Effector memory CD4-positive, alpha-beta T cell (primary cell): ENCODE measurements around the gene AMFR.

Experiments used
- DNase-seq, 3 donors: peaks; one replicate each; pipeline ENCODE4 v3.0.0-alpha.2; 2020
- H3K27ac ChIP-seq: 2 replicates; pipeline ENCODE4 v1.7.0; 2013; ENCODE audit warnings: mild to moderate bottlenecking, low read length, moderate library complexity; ENCODE audit not compliant: insufficient read depth, poor library complexity, severe bottlenecking
- H3K27me3 ChIP-seq: replicated peaks from 2 replicates; pipeline ENCODE4 v1.7.0; 2013; ENCODE audit warnings: mild to moderate bottlenecking, low read length; ENCODE audit not compliant: insufficient read depth, control insufficient read depth, poor library complexity, severe bottlenecking
- H3K36me3 ChIP-seq: 2 replicates; pipeline ENCODE4 v1.7.0; 2013; ENCODE audit warnings: mild to moderate bottlenecking, low read length, moderate library complexity; ENCODE audit not compliant: control insufficient read depth, insufficient read depth
- H3K4me1 ChIP-seq: 2 replicates; pipeline ENCODE4 v1.7.0; 2013; ENCODE audit warnings: low read length, mild to moderate bottlenecking; ENCODE audit not compliant: control insufficient read depth, insufficient read depth, poor library complexity, severe bottlenecking
- H3K4me3 ChIP-seq: 2 replicates; pipeline ENCODE4 v1.7.0; 2013; ENCODE audit warnings: low read length, low read depth, mild to moderate bottlenecking; ENCODE audit not compliant: insufficient read depth, poor library complexity, severe bottlenecking
- H3K9me3 ChIP-seq: 2 replicates; pipeline ENCODE4 v1.7.0; 2013; ENCODE audit warnings: mild to moderate bottlenecking, low read length, moderate library complexity; ENCODE audit not compliant: control insufficient read depth

AMFR gene

DNA sequence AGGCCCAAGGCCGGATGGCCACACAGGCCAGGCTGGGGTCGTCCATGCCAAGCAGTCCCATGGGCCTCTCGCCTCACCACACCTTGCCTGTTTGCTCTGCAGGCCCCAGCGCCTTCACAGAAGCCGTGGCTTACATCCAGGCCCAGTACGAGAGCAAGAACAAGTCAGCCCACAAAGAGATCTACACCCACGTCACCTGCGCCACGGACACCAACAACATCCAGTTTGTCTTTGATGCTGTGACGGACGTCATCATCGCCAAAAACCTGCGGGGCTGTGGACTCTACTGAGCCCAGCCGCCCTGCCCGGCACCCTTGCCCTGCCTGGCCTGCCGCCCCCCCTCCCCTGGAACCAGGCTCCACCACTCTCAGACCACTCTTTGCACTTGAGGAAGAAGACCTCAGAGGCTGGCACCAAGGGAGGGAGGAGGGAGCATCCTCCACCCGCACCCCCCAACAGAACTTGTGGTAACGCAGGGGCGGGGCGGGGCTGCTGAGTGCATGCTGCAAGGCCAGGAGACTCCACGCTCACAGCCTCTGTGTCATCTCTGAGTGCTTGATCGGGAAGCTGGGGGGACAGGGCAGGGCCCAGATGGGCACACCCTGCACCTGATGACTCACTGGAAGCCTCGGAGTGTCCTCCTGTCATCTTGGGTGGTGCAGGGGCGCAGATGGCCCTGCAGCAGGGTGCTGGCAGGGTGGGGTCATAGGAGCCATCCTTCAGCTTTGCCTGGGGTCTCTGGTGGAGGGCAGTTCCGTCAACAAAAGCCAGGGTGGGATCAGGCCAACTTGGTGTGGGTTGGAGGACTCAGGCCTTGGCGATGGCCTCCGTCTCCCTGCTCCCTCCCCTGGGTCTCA is 81.5 kb downstream of the AMFR start:
- H3K27ac ChIP-seq: no peak overlapping the region
- H3K9me3 ChIP-seq: no peaks in the 10 kb centered on the region
- no peak for DNase-seq
- no peaks in the 10 kb centered on the region for H3K36me3 ChIP-seq
- H3K4me1 ChIP-seq: no peaks in the 10 kb centered on the region
- H3K4me3 ChIP-seq: no peak overlapping the region
- no peaks in the 10 kb centered on the region for H3K27me3 ChIP-seq

DNA sequence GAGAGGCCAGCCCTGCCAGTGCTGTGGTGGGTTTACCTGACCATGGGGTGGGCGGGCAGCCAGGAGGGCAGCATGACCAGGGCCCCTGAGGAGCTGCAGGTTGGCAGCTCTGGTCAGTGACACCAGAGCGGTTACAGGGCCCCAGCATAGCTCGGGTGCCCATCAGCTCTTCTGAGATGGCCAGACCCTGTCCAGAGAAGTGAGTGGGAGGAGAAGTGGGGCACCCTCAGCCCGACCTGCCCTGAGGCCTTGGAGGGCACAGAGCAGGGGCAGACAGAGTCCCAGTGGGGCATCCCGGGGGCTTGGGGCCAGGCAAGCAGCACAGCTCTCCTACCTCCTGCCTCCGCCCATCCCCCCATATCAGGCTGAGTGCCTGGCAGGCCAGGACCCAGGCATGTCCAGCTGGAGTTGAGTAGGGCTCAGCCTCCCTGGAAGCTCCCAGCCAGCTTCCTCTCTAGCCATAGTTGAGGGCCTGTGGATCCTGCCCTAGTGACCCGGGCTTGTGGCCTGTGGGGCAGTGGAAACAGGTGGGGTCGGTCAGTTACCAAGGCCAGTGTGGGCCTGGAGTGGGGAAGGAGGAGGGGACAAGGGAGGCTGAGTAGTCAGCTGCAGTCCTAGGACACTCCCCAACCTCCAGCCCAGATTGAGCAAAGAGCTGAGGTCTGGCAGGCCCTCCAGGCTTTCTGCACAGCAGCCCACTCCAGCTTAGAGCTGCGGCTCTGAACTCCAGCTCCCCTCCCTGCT is 83.5 kb downstream of the AMFR start:
- H3K36me3 ChIP-seq: no peaks in the 10 kb centered on the region
- no peak overlapping the region for H3K4me3 ChIP-seq
- no peak for DNase-seq
- H3K27ac ChIP-seq: no peak overlapping the region
- H3K27me3 ChIP-seq: no peaks in the 10 kb centered on the region
- no peaks in the 10 kb centered on the region for H3K4me1 ChIP-seq
- H3K9me3 ChIP-seq: no peaks in the 10 kb centered on the region

DNA sequence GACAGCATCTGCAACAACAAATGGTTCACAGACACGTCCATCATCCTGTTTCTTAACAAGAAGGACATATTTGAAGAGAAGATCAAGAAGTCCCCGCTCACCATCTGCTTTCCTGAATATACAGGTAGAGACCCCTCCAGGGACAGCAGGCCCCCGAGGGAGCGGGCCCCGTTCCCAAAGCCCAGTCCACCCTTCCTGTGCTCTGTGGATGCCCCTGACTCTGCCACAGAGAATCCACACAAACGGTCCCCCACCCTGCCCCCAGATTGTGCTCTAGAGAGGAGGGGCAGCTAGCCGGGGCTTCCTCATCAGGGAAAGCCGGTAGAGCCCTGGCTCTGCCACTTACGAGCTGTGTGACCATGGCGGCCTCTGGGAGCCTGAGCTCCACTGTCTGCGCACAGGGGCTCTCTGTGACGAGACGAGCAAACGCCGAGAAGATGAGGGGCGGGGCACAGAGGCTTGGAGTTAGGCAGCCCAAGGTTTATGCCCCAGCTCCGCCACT is 84.4 kb downstream of the AMFR start:
- H3K9me3 ChIP-seq: no peaks in the 10 kb centered on the region
- H3K27ac ChIP-seq: no peak overlapping the region
- no peaks in the 10 kb centered on the region for H3K27me3 ChIP-seq
- DNase-seq: no peak
- H3K4me1 ChIP-seq: no peaks in the 10 kb centered on the region
- no peak overlapping the region for H3K4me3 ChIP-seq
- no peaks in the 10 kb centered on the region for H3K36me3 ChIP-seq

DNA sequence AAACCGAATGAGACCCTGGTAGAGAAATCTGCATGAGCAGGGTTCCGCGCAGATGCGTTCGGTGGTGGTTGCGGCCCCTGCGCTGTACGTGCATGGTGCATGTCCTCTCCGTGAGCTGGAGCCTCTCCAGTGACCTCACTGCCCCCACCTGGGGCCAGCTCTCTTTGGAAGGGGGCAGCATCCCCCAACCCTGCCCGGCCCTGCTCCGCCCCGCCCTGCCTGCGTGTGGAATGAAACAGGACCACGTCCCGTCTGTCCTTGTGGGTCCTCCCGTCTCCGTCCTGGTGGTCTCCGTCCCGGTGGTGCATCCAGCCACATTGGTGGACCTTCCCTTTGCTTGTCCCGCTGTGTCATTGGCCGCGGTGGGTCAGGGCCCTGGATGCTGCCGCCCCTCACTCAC is 84.9 kb downstream of the AMFR start:
- Histone ChIP-seq H3K27ac (no peak overlapping the region), H3K27me3 (no peaks in the 10 kb centered on the region), H3K9me3 (no peaks in the 10 kb centered on the region), H3K4me1 (no peaks in the 10 kb centered on the region), H3K4me3 (no peak overlapping the region), H3K36me3 (no peaks in the 10 kb centered on the region)
- DNase-seq: no peak

DNA sequence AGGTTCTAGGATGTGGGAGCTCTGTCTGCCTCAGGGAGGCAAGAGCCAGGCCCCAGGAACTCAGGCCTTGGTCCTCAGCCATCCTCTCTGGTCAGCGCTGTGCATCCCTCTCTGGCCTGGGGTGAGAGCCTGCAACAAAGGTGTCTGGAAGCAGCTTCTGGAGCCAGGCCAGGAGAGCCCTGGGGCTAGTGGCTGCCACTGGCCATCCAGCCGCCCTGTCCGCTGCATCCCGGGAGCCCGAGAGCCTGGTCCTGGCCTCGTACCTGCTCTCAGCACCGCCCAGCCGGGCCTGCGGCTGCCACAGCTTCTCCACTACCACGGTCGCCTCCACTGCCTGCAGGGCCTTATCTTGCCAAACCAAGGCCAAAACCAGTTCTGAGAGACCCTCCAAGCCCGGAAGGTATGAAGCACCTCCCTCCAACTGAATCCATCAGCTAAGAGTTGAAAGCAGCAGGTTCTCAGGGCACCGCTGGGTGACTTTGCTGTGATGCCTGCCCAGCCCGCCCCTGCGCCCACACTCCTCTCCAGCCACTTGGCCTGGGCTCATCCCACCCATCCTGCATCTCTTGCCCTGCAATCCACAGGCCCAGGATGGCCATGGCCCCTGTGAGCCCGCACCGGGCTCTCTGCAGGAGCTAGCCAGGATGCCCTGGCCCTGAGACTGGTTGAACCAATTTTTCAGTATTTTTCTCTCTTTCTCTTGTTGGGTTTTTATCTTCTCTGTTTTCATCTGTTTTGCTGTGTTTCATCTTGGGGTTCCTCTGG is 85.7 kb downstream of the AMFR start:
- no peaks in the 10 kb centered on the region for H3K4me1 ChIP-seq
- no peak overlapping the region for H3K4me3 ChIP-seq
- H3K36me3 ChIP-seq: no peaks in the 10 kb centered on the region
- no peak for DNase-seq
- H3K9me3 ChIP-seq: no peaks in the 10 kb centered on the region
- H3K27me3 ChIP-seq: no peaks in the 10 kb centered on the region
- H3K27ac ChIP-seq: no peak overlapping the region

DNA sequence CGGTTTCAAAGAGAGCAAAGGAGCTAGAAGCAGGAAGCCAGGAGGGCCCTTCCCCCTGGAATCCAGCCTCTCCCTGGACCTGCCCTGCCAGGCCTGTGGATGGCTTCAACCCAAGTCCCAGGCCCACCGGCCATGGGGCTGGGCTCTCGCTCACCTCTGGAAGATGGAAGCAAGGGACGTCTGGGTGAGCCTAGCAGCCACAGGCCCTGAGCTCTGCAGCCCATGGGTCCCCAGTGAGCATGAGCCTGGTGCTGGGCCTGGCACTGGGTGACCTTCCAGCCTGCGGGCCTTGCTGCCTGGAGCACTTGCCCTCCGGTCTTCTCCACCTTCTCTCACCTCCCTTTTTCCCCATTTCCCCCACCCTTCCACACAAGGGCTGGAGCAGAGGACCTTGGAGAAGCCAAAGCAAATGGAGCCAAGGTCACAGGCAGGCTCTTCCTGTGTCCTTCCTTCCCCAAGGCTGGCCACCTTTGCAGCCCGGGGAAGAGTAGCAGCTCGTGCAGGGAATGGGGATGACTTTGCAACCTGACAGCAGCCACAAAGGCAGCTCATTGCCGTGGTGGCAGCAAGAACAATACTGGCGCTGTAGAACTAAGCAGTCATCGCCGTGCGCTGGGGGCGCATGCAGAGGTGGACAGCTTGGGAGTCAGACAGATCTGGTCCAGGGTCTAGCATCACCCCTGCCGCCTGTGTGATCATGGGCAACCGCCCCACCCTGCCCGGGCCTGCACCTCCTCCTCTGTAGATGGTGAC is 86.6 kb downstream of the AMFR start:
- H3K27me3 ChIP-seq: no peaks in the 10 kb centered on the region
- no peak overlapping the region for H3K4me3 ChIP-seq
- DNase-seq: no peak
- no peaks in the 10 kb centered on the region for H3K36me3 ChIP-seq
- H3K27ac ChIP-seq: no peak overlapping the region
- no peaks in the 10 kb centered on the region for H3K9me3 ChIP-seq
- H3K4me1 ChIP-seq: no peaks in the 10 kb centered on the region

DNA sequence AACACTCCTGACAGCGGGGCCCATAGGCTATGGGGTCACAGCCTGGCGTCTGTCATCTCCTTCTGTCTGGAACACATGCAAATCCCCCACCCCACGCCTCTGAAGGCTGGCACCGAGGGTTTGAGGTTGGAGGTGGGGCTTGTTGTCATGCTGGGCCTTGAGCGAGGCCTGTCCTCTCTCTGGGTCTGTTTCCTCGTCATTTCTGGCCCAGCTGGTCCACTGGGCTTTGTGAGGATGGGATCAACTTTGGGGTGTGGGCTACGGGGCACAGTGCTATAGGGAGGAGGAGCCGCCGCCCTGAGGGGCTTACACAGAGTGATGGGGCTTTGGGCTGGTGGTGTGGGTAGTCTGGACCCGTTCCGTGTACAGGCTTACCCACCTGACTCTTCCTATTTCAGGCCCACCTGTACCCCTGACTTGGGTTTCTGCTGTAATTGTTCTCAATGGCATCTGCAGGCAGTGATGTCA is 87.5 kb downstream of the AMFR start:
- H3K36me3 ChIP-seq: no peaks in the 10 kb centered on the region

DNA sequence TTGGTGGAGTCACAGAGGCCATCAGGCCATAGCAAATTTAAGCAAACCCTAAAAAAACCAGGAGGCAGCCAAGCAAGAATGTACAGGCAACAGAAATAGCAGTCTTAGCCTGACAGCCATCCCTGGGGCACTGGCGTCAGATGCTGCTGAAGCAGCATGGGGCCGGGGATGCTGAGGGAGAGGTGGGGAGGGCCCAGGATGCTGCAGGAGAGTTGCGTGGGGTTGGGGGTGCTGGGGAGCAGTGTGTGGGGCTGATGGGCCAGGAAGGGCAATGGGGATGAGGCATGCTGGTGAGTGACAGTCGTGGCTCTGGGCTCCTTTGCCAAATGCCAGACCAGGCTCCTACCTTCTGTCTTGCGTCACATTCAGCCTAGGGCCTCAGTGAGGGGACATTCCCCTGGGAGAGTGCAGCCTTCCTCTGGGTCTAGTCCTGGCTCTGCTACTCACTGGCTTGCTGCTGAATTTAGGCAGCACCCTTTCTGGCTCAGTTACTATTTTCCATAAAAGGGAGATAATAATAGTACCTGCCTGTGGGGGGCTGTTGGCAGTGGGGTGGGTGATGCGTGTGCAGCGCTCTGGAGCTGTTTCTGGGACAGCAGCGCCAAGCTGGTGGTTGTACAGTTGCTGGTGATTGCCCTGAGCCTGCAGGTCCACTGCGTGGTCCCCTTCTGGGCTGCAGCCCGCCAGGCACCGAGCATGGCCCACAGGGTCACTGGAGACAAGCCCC is 88.1 kb downstream of the AMFR start:
- no peak overlapping the region for H3K4me3 ChIP-seq
- no peaks in the 10 kb centered on the region for H3K36me3 ChIP-seq
- H3K4me1 ChIP-seq: no peaks in the 10 kb centered on the region
- no peak overlapping the region for H3K27ac ChIP-seq
- DNase-seq: no peak
- H3K9me3 ChIP-seq: no peaks in the 10 kb centered on the region
- H3K27me3 ChIP-seq: no peaks in the 10 kb centered on the region

More for the DNA sequence above, 87.5 kb downstream of the AMFR start:
- H3K4me3 ChIP-seq: no peak overlapping the region
- no peaks in the 10 kb centered on the region for H3K9me3 ChIP-seq
- no peaks in the 10 kb centered on the region for H3K4me1 ChIP-seq
- no peaks in the 10 kb centered on the region for H3K27me3 ChIP-seq
- H3K27ac ChIP-seq: no peak overlapping the region
- DNase-seq: no peak

DNA sequence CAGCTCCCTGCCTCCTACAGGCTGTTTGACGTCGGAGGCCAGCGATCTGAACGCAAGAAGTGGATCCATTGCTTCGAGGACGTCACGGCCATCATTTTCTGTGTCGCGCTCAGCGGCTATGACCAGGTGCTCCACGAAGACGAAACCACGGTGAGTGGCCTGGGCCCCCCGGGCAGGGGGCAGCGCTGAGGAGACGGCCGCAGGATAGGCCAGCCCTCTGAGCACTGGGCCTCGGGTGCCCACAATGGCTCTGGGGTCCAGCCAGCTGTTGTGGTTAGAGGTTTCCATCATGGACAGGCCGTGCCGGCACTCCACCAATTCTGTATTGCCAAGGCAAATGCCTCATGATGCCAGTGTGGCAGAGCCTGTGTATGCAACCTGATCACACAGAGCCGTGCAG is 88.6 kb downstream of the AMFR start:
- Histone ChIP-seq H3K27ac (no peak overlapping the region), H3K9me3 (no peaks in the 10 kb centered on the region), H3K4me3 (no peak overlapping the region), H3K4me1 (no peaks in the 10 kb centered on the region), H3K36me3 (no peaks in the 10 kb centered on the region), H3K27me3 (no peaks in the 10 kb centered on the region)
- no peak for DNase-seq
